Lower lobe of right lung (tissue), 2 donors: ENCODE results near the gene PTGER1. TPM values are rescaled to one million over a fixed set of nuclear protein-coding genes. Genes with fewer than 3 reads are reported as not detected.

Experiments used
- ATAC-seq, 2 donors: fragments of 200-7000 bp; cut with Tn5 transposase; one replicate each; pipeline ENCODE4 v1.9.1; 2020 to 2022; ENCODE audit warnings: mild to moderate bottlenecking in 2 of 2, moderate library complexity in 2 of 2
- DNase-seq: peaks from one replicate; pipeline ENCODE4 v3.0.0-alpha.2; 2020
- H3K27ac ChIP-seq: fragments of 200-600 bp; one replicate; pipeline ENCODE4 v1.8.0; 2022
- H3K27me3 ChIP-seq: fragments of 200-600 bp; one replicate; pipeline ENCODE4 v1.8.0; 2022; ENCODE audit warnings: low read depth
- H3K36me3 ChIP-seq: fragments of 200-600 bp; one replicate; pipeline ENCODE4 v1.8.0; 2022; ENCODE audit warnings: mild to moderate bottlenecking
- H3K4me1 ChIP-seq: fragments of 200-600 bp; one replicate; pipeline ENCODE4 v1.8.0; 2022
- H3K4me3 ChIP-seq: fragments of 200-600 bp; one replicate; pipeline ENCODE4 v1.8.0; 2022; ENCODE audit warnings: mild to moderate bottlenecking
- H3K9me3 ChIP-seq: fragments of 200-600 bp; one replicate; pipeline ENCODE4 v1.8.0; 2022
- CTCF ChIP-seq: fragments of 200-600 bp; IDR thresholded peaks from one replicate; pipeline ENCODE4 v1.8.0; 2022; ENCODE audit warnings: antibody characterized with exemption, mild to moderate bottlenecking
- intact Hi-C: fragments of 100-400 bp; cut with DNase I; formaldehyde crosslinking; loops from one replicate; pipeline ENCODE4 v1.11.0; 2022
- total RNA-seq: library from RNA; stranded (reverse); fragmentation: NEBNext Ultra II Directional; extraction: Animal tissue kit (Norgen Biotek cat#: 25700); gene quantifications from one replicate; pipeline ENCODE4 v1.2.1, GENCODE V29; 2021
- donor health status: DM: no; HTN: yes; CAD: no; lungs with severe emphysema.

The PTGER1 gene
- total RNA-seq, 1 donor from 2014 or later = 0.62 TPM

- no peak for DNase-seq
- no peak for TF ChIP-seq CTCF
- no peak for ATAC-seq
- no peaks in the 10 kb centered on the region for H3K27me3 ChIP-seq
- peaks cover 40% of the 10 kb centered on the region for H3K36me3 ChIP-seq
- H3K9me3 ChIP-seq = no peaks in the 10 kb centered on the region
- H3K4me3 ChIP-seq = no peak overlapping the region
- peaks cover 28% of the 10 kb centered on the region for H3K4me1 ChIP-seq
- H3K27ac ChIP-seq = no peak overlapping the region
- intact Hi-C loops = no loop called here
These were observed 17.7 kb upstream of the PTGER1 start for GRCh38 chr19:14492756-14493337.

DNA sequence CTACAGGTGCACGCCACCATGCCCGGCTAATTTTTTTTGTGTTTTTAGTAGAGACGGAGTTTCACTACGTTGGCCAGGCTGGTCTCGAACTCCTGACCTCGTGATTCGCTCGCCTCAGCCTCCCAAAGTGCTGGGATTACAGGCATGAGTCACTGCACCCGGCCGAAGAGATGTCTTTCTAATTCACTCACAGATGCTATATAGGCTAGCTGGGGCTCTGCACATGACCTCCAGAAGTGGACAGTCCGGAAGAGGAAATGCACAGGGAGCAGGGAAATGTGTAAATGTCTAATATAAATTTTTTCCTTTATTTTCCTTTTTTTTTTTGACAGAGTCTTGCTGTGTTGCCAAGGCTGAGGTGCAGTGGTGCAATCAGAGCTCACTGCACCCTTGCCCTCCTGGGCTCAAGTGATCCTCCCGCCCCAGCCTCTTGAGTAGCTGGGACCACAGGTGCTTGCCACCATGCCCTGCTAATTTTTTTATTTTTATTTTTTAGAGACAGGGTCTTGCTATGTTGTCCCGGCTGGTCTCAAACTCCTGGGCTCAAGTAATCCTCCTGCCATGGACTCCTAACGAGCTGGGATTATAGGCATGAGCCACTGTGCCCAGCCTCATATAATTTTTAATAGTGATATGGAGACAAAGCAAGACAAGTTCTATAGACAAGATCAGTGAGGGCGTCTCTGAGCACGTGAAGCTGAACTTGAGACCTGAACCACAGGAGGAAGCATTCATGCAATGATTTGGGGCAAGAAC is 12.4 kb upstream of the PTGER1 start:
- no peak for TF ChIP-seq CTCF
- Histone ChIP-seq H3K4me3 (no peak overlapping the region), H3K9me3 (no peaks in the 10 kb centered on the region), H3K4me1 (no peaks in the 10 kb centered on the region), H3K27ac (no peak overlapping the region), H3K36me3 (peaks cover 58% of the 10 kb centered on the region), H3K27me3 (no peaks in the 10 kb centered on the region)
- intact Hi-C loops = no loop called here
- DNase-seq = no peak
- ATAC-seq = no peak

- intact Hi-C loops = no loop called here
- no peak for DNase-seq
- H3K4me1 ChIP-seq = peaks cover 10% of the 10 kb centered on the region
- H3K27ac ChIP-seq = no peak overlapping the region
- no peak for ATAC-seq
- peaks cover 63% of the 10 kb centered on the region for H3K36me3 ChIP-seq
- TF ChIP-seq CTCF = no peak
- H3K9me3 ChIP-seq = no peaks in the 10 kb centered on the region
- no peak overlapping the region for H3K4me3 ChIP-seq
- no peaks in the 10 kb centered on the region for H3K27me3 ChIP-seq
These were observed 7.2 kb upstream of the PTGER1 start for GRCh38 chr19:14482172-14482941.

GRCh38 chr19:14480700-14481079 is 5.5 kb upstream of the PTGER1 start:
- no peak for TF ChIP-seq CTCF
- H3K9me3 ChIP-seq = no peaks in the 10 kb centered on the region
- intact Hi-C loops = no loop called here
- H3K27ac ChIP-seq = no peak overlapping the region
- peaks cover 66% of the 10 kb centered on the region for H3K36me3 ChIP-seq
- H3K27me3 ChIP-seq = no peaks in the 10 kb centered on the region
- no peak overlapping the region for H3K4me3 ChIP-seq
- ATAC-seq = no peak
- peaks cover 18% of the 10 kb centered on the region for H3K4me1 ChIP-seq
- DNase-seq = no peak

- intact Hi-C loops = no loop called here
- Histone ChIP-seq H3K36me3 (peaks cover 66% of the 10 kb centered on the region), H3K4me1 (peaks cover 24% of the 10 kb centered on the region), H3K27ac (no peak overlapping the region), H3K27me3 (peaks cover 2% of the 10 kb centered on the region), H3K9me3 (no peaks in the 10 kb centered on the region), H3K4me3 (no peak overlapping the region)
- peak; percentile 93 for TF ChIP-seq CTCF
- ATAC-seq (peak; percentile 34 to 39), DNase-seq (peak; percentile 67)
These were observed 5.0 kb upstream of the PTGER1 start for GRCh38 chr19:14479975-14480699.
